T-cell (primary cell): Measurements from ENCODE around the gene OR2G2. TPM values are rescaled to one million over a fixed set of nuclear protein-coding genes. Genes with fewer than 3 reads are reported as not detected.
A peak's percentile ranks its signal among the peaks of the same experiment; 100 is the strongest.

Source experiments
- ATAC-seq, 4 experiments: fragments of 200-7000 bp in 3 of 4; fragments of 150-1000 bp in 1 of 4; cut with Tn5 transposase; replicated peaks in 1 of 4; 1 replicate in 3 of 4; 2 replicates in 1 of 4; pipeline ENCODE4 v1.10.0; 2021; ENCODE audit warnings: moderate library complexity in 3 of 4, mild to moderate bottlenecking in 2 of 4, moderate number of reproducible peaks in 1 of 4
- CTCF ChIA-PET, 2 donors: fragments of 300-600 bp; sonication (Branson Sonifier 250); formaldehyde crosslinking; loops; one replicate each; lab custom pipeline; 2022; ENCODE audit warnings: antibody characterized with exemption in 2 of 2; lab: Charles Lee
- POLR2A ChIA-PET, 2 donors: fragments of 300-600 bp; sonication (Branson Sonifier 250); formaldehyde crosslinking; loops; one replicate each; lab custom pipeline; 2022; ENCODE audit warnings: antibody characterized with exemption in 2 of 2; lab: Charles Lee
- DNase-seq, 35 experiments: peaks; one replicate each; pipeline versions ENCODE4 v3.0.0 to v3.0.0-alpha.2; 2013 to 2023
- H3K27ac ChIP-seq: one replicate; pipeline ENCODE4 v1.5.1; 2013; ENCODE audit warnings: low read length
- H3K27me3 ChIP-seq, 2 experiments: replicated peaks in 1 of 2; 1 replicate in 1 of 2; 2 replicates in 1 of 2; pipeline versions ENCODE4 v1.6.1 to v1.7.0; 2013; ENCODE audit warnings: low read length in 1 of 2, mixed read lengths in 1 of 2; ENCODE audit not compliant: control insufficient read depth in 2 of 2, insufficient read depth in 2 of 2; ENCODE audit errors: extremely low read depth in 1 of 2
- H3K36me3 ChIP-seq, 2 donors: 1 replicate in 1 of 2; 2 replicates in 1 of 2; pipeline versions ENCODE4 v1.6.1 to v1.7.0; 2013; ENCODE audit warnings: low read length in 1 of 2; ENCODE audit not compliant: control insufficient read depth in 2 of 2, insufficient read depth in 1 of 2; ENCODE audit errors: extremely low read depth in 1 of 2
- H3K4me1 ChIP-seq, 2 experiments: 1 replicate in 1 of 2; 2 replicates in 1 of 2; pipeline versions ENCODE4 v1.6.1 to v1.7.0; 2013; ENCODE audit warnings: low read length in 2 of 2, mixed read lengths in 1 of 2; ENCODE audit not compliant: insufficient read depth in 2 of 2, control insufficient read depth in 1 of 2; ENCODE audit errors: extremely low read depth in 1 of 2
- H3K4me3 ChIP-seq, 2 donors: 1 replicate in 1 of 2; 2 replicates in 1 of 2; pipeline versions ENCODE4 v1.5.1 to v1.7.0; 2013; ENCODE audit warnings: mild to moderate bottlenecking in 2 of 2, low read length in 1 of 2, moderate library complexity in 1 of 2; ENCODE audit not compliant: control insufficient read depth in 1 of 2; ENCODE audit errors: extremely low read depth in 1 of 2
- H3K9me3 ChIP-seq: 2 replicates; pipeline ENCODE4 v1.7.0; 2013
- H3K27ac Mint-ChIP-seq, 2 donors: one replicate each; pipeline ENCODE4 v1.8.0; 2020 to 2021; ENCODE audit warnings: mild to moderate bottlenecking in 2 of 2, mixed read lengths in 2 of 2
- H3K27me3 Mint-ChIP-seq, 2 donors: one replicate each; pipeline ENCODE4 v1.8.0; 2021 to 2022; ENCODE audit warnings: mixed read lengths in 2 of 2
- H3K36me3 Mint-ChIP-seq: one replicate; pipeline ENCODE4 v1.8.0; 2021; ENCODE audit warnings: mixed read lengths
- H3K4me1 Mint-ChIP-seq, 3 donors: one replicate each; pipeline ENCODE4 v1.8.0; 2020 to 2022; ENCODE audit warnings: mixed read lengths in 3 of 3, mild to moderate bottlenecking in 1 of 3
- H3K4me3 Mint-ChIP-seq, 3 donors: one replicate each; pipeline ENCODE4 v1.8.0; 2020 to 2022; ENCODE audit warnings: mild to moderate bottlenecking in 3 of 3, mixed read lengths in 3 of 3, moderate library complexity in 3 of 3
- H3K9me3 Mint-ChIP-seq, 3 donors: one replicate each; pipeline ENCODE4 v1.8.0; 2020 to 2022; ENCODE audit warnings: mixed read lengths in 3 of 3
- WGBS: methylation state at CpG from one replicate; pipeline ENCODE4 v1.1.5; 2013; ENCODE audit warnings: missing lambda C conversion rate; ENCODE audit not compliant: insufficient coverage; 5-methylcytosine and 5-hydroxymethylcytosine counted together
- total RNA-seq, 35 experiments: library from RNA in 6 of 35; stranded (reverse) in 6 of 35; fragments of 120-200 nt in 1 of 35; gene quantifications; one replicate each; pipeline versions ENCODE4 v1.2.1 to v1.2.4 and lab custom pipeline; 2013 to 2026

OR2G2 gene
- total RNA-seq = not detected
- not detected for total RNA-seq (2013)
- 0 to 0.05 (median 0) reads per million in 29 experiments for total RNA-seq (lab: John Stamatoyannopoulos, UW)

- H3K27me3 ChIP-seq = peaks cover 0 to 5% of the 10 kb centered on the region in 2 experiments
- DNase-seq = no peak
- H3K9me3 ChIP-seq = no peaks in the 10 kb centered on the region
- H3K36me3 Mint-ChIP-seq = no peaks in the 10 kb centered on the region
- no peaks in the 10 kb centered on the region for H3K36me3 ChIP-seq
- H3K4me3 Mint-ChIP-seq = no peak within 1 kb of the TSS
- peaks cover 3 to 7% of the 10 kb centered on the region in 2 donors for H3K27me3 Mint-ChIP-seq
- no CpG with 5 or more reads among the region's 2 CpGs for WGBS
- peaks cover 1 to 3% (median 2%) of the 10 kb centered on the region in 3 donors for H3K9me3 Mint-ChIP-seq
- ChIA-PET POLR2A (interaction anchor here in 1 of 2 donors (0.7 kb wide), 1 partner anchor 57 kb away, joined by 3 read pairs; no protein-coding TSS in a partner anchor), CTCF (no interaction called here)
- no peak within 1 kb of the TSS for H3K4me3 ChIP-seq
- no peak within 1 kb of the TSS for H3K27ac Mint-ChIP-seq
- H3K4me1 ChIP-seq = no peaks in the 10 kb centered on the region
- no peak within 1 kb of the TSS for H3K27ac ChIP-seq
- ATAC-seq = no peak
- H3K4me1 Mint-ChIP-seq = no peaks in the 10 kb centered on the region
These were observed at the start of gene OR2G2 for GRCh38 chr1:247588060-247588459. Gene OR2G2 (plus strand): TSS chr1:247588360. CDS start chr1:247588360, 0 bp downstream.

- H3K27ac ChIP-seq = no peak overlapping the region
- Mint-ChIP-seq H3K27me3 (peaks cover 12% of the 10 kb centered on the region in 2 donors), H3K4me3 (no peak overlapping the region), H3K36me3 (no peaks in the 10 kb centered on the region), H3K4me1 (peaks cover 0 to 2% (median 0%) of the 10 kb centered on the region in 3 donors), H3K27ac (no peak overlapping the region), H3K9me3 (no peaks in the 10 kb centered on the region)
- peaks cover 0 to 4% of the 10 kb centered on the region in 2 experiments for H3K27me3 ChIP-seq
- CTCF ChIA-PET = no interaction called here
- H3K36me3 ChIP-seq = no peaks in the 10 kb centered on the region
- DNase-seq (no peak), ATAC-seq (no peak)
- no peak overlapping the region for H3K4me3 ChIP-seq
- H3K4me1 ChIP-seq = no peaks in the 10 kb centered on the region
- WGBS = 70% methylated on average over 4 of the region's 5 CpGs
- no peaks in the 10 kb centered on the region for H3K9me3 ChIP-seq
- POLR2A ChIA-PET = no interaction called here
These were observed 49.6 kb upstream of the OR2G2 start for GRCh38 chr1:247538561-247538960.

- WGBS = 82% methylated on average over 3 of the region's 6 CpGs
- ChIA-PET CTCF (no interaction called here), POLR2A (no interaction called here)
- no peak overlapping the region for H3K27ac ChIP-seq
- H3K9me3 ChIP-seq = no peaks in the 10 kb centered on the region
- ATAC-seq = no peak
- no peaks in the 10 kb centered on the region for H3K4me1 ChIP-seq
- H3K4me3 ChIP-seq = no peak overlapping the region
- H3K36me3 ChIP-seq = no peaks in the 10 kb centered on the region
- Mint-ChIP-seq H3K36me3 (no peaks in the 10 kb centered on the region), H3K27me3 (peaks cover 12% of the 10 kb centered on the region in 2 donors), H3K4me1 (peaks cover 0 to 2% (median 0%) of the 10 kb centered on the region in 3 donors), H3K9me3 (no peaks in the 10 kb centered on the region), H3K27ac (no peak overlapping the region), H3K4me3 (no peak overlapping the region)
- peaks cover 0 to 4% of the 10 kb centered on the region in 2 experiments for H3K27me3 ChIP-seq
- DNase-seq = no peak
These were observed 48.9 kb upstream of the OR2G2 start for GRCh38 chr1:247539215-247539614.

GRCh38 chr1:247540581-247540980 is 47.6 kb upstream of the OR2G2 start:
- ChIA-PET POLR2A (interaction anchor here in 1 of 2 donors (1.2 kb wide), 1 partner anchor 13 kb away, joined by 7 read pairs; no protein-coding TSS in a partner anchor), CTCF (no interaction called here)
- H3K9me3 Mint-ChIP-seq = no peaks in the 10 kb centered on the region

GRCh38 chr1:247542811-247543210 is 45.3 kb upstream of the OR2G2 start:
- ATAC-seq = no peak
- H3K4me3 ChIP-seq = no peak overlapping the region
- no CpG with 5 or more reads among the region's 3 CpGs for WGBS
- CTCF ChIA-PET = no interaction called here
- Mint-ChIP-seq H3K36me3 (no peaks in the 10 kb centered on the region), H3K9me3 (no peaks in the 10 kb centered on the region), H3K4me3 (no peak overlapping the region), H3K27ac (no peak overlapping the region), H3K4me1 (peaks cover 0 to 2% (median 0%) of the 10 kb centered on the region in 3 donors), H3K27me3 (peaks cover 12 to 14% of the 10 kb centered on the region in 2 donors)
- no peaks in the 10 kb centered on the region for H3K9me3 ChIP-seq
- H3K4me1 ChIP-seq = no peaks in the 10 kb centered on the region
- H3K27me3 ChIP-seq = peaks cover 0 to 4% of the 10 kb centered on the region in 2 experiments
- no peaks in the 10 kb centered on the region for H3K36me3 ChIP-seq
- POLR2A ChIA-PET = no interaction called here
- no peak overlapping the region for H3K27ac ChIP-seq
- no peak for DNase-seq

More at GRCh38 chr1:247540581-247540980, 47.6 kb upstream of the OR2G2 start:
- Mint-ChIP-seq H3K27ac (no peak overlapping the region), H3K4me3 (no peak overlapping the region), H3K36me3 (no peaks in the 10 kb centered on the region), H3K4me1 (peaks cover 0 to 2% (median 0%) of the 10 kb centered on the region in 3 donors), H3K27me3 (peaks cover 9 to 11% of the 10 kb centered on the region in 2 donors)
- DNase-seq (no peak), ATAC-seq (no peak)
- Histone ChIP-seq H3K36me3 (no peaks in the 10 kb centered on the region), H3K27ac (no peak overlapping the region), H3K4me1 (no peaks in the 10 kb centered on the region), H3K27me3 (peaks cover 0 to 4% of the 10 kb centered on the region in 2 experiments), H3K4me3 (no peak overlapping the region), H3K9me3 (no peaks in the 10 kb centered on the region)
- WGBS = 28% methylated on average over 4 of the region's 7 CpGs

- H3K4me1 Mint-ChIP-seq = peaks cover 8 to 10% (median 8%) of the 10 kb centered on the region in 3 donors
- CTCF ChIA-PET = no interaction called here
- no peak overlapping the region for H3K4me3 Mint-ChIP-seq
- Histone ChIP-seq H3K9me3 (no peaks in the 10 kb centered on the region), H3K27ac (no peak overlapping the region), H3K4me3 (no peak overlapping the region), H3K36me3 (no peaks in the 10 kb centered on the region), H3K27me3 (peaks cover 0 to 3% of the 10 kb centered on the region in 2 experiments), H3K4me1 (no peaks in the 10 kb centered on the region)
- H3K27me3 Mint-ChIP-seq = peaks cover 18% of the 10 kb centered on the region in 2 donors
- DNase-seq (peak in 9 of 35 experiments; percentile 3 to 30 (median 23)), ATAC-seq (no peak)
- POLR2A ChIA-PET = no interaction called here
- no peaks in the 10 kb centered on the region for H3K9me3 Mint-ChIP-seq
- WGBS = 5% methylated on average over 5 of the region's 5 CpGs
- H3K27ac Mint-ChIP-seq = no peak overlapping the region
- H3K36me3 Mint-ChIP-seq = no peaks in the 10 kb centered on the region
These were observed 40.1 kb upstream of the OR2G2 start for GRCh38 chr1:247548092-247548491.
